Measurements from ENCODE around the gene ADAMTS5.

The ADAMTS5 gene

GRCh38 chr21:26941421-26941820, 25.5 kb downstream of the ADAMTS5 start:
- TF ChIP-seq, protein P1, sequence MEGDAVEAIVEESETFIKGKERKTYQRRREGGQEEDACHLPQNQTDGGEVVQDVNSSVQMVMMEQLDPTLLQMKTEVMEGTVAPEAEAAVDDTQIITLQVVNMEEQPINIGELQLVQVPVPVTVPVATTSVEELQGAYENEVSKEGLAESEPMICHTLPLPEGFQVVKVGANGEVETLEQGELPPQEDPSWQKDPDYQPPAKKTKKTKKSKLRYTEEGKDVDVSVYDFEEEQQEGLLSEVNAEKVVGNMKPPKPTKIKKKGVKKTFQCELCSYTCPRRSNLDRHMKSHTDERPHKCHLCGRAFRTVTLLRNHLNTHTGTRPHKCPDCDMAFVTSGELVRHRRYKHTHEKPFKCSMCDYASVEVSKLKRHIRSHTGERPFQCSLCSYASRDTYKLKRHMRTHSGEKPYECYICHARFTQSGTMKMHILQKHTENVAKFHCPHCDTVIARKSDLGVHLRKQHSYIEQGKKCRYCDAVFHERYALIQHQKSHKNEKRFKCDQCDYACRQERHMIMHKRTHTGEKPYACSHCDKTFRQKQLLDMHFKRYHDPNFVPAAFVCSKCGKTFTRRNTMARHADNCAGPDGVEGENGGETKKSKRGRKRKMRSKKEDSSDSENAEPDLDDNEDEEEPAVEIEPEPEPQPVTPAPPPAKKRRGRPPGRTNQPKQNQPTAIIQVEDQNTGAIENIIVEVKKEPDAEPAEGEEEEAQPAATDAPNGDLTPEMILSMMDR (IDR thresholded peaks at IDR 0.05; ENCODE audit: low read depth, low read length, missing control alignments), result no peak
- in situ Hi-C loops (cut with HindIII; ENCODE audit: low sequenced_read_pairs), result no loop called here
- no peak overlapping the region for H3K4me3 ChIP-seq (ENCODE audit: low read depth, low read length)
- DNase-seq (ENCODE audit: low read depth), result no peak

- in situ Hi-C loops (cut with HindIII; ENCODE audit: low sequenced_read_pairs), result no loop called here
- H3K4me3 ChIP-seq (ENCODE audit: low read depth, low read length), result no peak overlapping the region
- DNase-seq (ENCODE audit: low read depth), result peak; percentile 57
- TF ChIP-seq, protein P1 (IDR thresholded peaks at IDR 0.05; ENCODE audit: low read depth, low read length, missing control alignments), result no peak
Observed at GRCh38 chr21:26939601-26940111, 27.2 kb downstream of the ADAMTS5 start.

GRCh38 chr21:26936641-26937040, 30.2 kb downstream of the ADAMTS5 start:
- TF ChIP-seq, protein P1 (IDR thresholded peaks at IDR 0.05; ENCODE audit: low read depth, low read length, missing control alignments), result no peak
- no peak for DNase-seq (ENCODE audit: low read depth)
- in situ Hi-C loops (cut with HindIII; ENCODE audit: low sequenced_read_pairs), result no loop called here
- H3K4me3 ChIP-seq (ENCODE audit: low read depth, low read length), result no peak overlapping the region

DNA sequence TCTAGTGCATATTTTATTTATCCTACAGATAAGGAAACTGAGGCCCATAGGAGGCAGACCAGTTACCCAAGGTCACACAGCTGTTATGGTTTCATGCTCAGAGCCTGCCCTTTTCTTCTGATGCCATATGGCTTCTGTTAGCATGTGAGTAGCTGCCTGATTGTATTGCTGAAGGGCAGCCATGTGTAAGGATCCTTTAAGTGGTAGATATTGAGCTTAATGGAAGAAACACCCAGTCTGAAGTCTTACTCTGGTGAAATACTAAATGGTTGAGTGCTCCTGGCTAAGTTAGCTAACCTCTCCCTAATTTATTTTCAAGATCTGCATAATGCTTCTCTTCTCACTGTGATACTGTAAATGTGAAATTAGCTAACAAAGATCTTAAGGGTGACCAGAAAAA, 30.9 kb downstream of the ADAMTS5 start:
- TF ChIP-seq, protein P1 (IDR thresholded peaks at IDR 0.05; ENCODE audit: low read depth, low read length, missing control alignments), result no peak
- DNase-seq (ENCODE audit: low read depth), result no peak
- no peak overlapping the region for H3K4me3 ChIP-seq (ENCODE audit: low read depth, low read length)
- in situ Hi-C loops (cut with HindIII; ENCODE audit: low sequenced_read_pairs), result no loop called here

- in situ Hi-C loops (cut with HindIII; ENCODE audit: low sequenced_read_pairs), result no loop called here
- DNase-seq (ENCODE audit: low read depth), result no peak
- no peak overlapping the region for H3K4me3 ChIP-seq (ENCODE audit: low read depth, low read length)
- TF ChIP-seq, protein P1 (IDR thresholded peaks at IDR 0.05; ENCODE audit: low read depth, low read length, missing control alignments), result no peak
Observed at GRCh38 chr21:26934383-26934782, 32.5 kb downstream of the ADAMTS5 start.

DNA sequence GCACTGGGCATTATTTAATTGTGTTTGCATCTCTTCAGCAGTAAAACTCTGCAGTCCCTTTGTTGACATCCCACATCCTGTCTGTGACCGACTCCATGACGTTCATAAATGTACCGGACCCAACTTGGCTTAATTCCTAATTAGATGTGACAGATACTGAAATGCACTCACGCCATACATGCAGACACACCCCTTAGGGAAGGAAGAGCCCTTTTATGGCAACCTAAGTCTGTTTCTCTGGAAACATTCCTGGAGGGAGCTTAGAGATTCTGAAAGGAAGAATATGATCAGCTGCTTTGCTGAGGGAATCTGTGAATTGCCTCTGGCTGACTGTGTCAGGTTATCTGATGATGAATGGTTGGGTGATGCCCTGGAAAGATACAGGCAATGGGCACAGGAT, 33.4 kb downstream of the ADAMTS5 start:
- TF ChIP-seq, protein P1 (IDR thresholded peaks at IDR 0.05; ENCODE audit: low read depth, low read length, missing control alignments), result no peak
- in situ Hi-C loops (cut with HindIII; ENCODE audit: low sequenced_read_pairs), result no loop called here
- DNase-seq (ENCODE audit: low read depth), result no peak
- H3K4me3 ChIP-seq (ENCODE audit: low read depth, low read length), result no peak overlapping the region

DNA sequence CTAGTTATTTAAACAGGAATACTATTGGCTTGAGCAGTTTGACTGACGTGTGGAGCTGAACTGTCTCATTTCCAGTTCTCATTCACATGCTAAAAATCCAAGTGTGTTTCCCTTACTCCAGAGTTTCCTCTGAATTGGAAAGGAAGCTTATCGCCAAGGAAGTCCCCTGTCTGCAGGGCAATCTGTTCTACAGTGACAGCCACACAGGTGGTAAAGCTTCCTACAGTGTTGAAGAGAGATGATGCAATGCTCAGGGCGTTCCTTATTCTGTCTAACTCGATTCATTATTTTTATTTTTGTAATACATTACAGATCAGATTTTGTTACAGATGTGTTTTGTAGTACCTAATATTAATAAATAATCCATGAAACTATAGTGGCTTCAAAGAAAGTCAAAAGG, 41.3 kb downstream of the ADAMTS5 start:
- TF ChIP-seq, protein P1 (IDR thresholded peaks at IDR 0.05; ENCODE audit: low read depth, low read length, missing control alignments), result no peak
- no peak for DNase-seq (ENCODE audit: low read depth)

More for the DNA sequence above, 41.3 kb downstream of the ADAMTS5 start:
- H3K4me3 ChIP-seq (ENCODE audit: low read depth, low read length), result no peak overlapping the region
- in situ Hi-C loops (cut with HindIII; ENCODE audit: low sequenced_read_pairs), result no loop called here
